ENCODE measurements around the gene RHBDL1. TPM values are rescaled to one million over a fixed set of nuclear protein-coding genes. Genes with fewer than 3 reads are reported as not detected.
A peak's percentile ranks its signal among the peaks of the same experiment; 100 is the strongest.

RHBDL1 gene
- total and polyA plus RNA-seq, 2 donors (not counting 3 experiments of a cell fraction or from before 2014, with no cell fraction given): 1.1 to 1.8 TPM

GRCh38 chr16:674214-674881, 1.1 kb upstream of the RHBDL1 start:
- Histone ChIP-seq H3K4me2 (ENCODE audit: insufficient read depth, low read length) (no peak overlapping the region), H3K4me1 (ENCODE audit: control insufficient read depth, extremely low read depth, insufficient read depth, low read length) (no peaks in the 10 kb centered on the region), H4K20me1 (replicated peaks; ENCODE audit: control insufficient read depth, extremely low read depth, insufficient read depth, low read length) (no peaks in the 10 kb centered on the region), H3K9me1 (replicated peaks; ENCODE audit: control insufficient read depth, extremely low read depth, insufficient read depth, low read length) (no peaks in the 10 kb centered on the region), H3K27ac (ENCODE audit: insufficient read depth, low read depth, low read length) (no peak overlapping the region), H3K9ac (replicated peaks; ENCODE audit: extremely low read depth, insufficient read depth, low read length) (no peak overlapping the region), H3K79me2 (ENCODE audit: control insufficient read depth, insufficient read depth, low read length) (peaks cover 4% of the 10 kb centered on the region), H2AFZ (ENCODE audit: low read depth, low read length) (no peak overlapping the region), H3K27me3 (ENCODE audit: control insufficient read depth in 2 of 2, insufficient read depth in 2 of 2, low read length in 2 of 2) (no peaks in the 10 kb centered on the region), H3K4me3 (replicated peaks in 1 of 3; ENCODE audit: insufficient read depth in 1 of 3, low read depth in 1 of 3, low read length in 3 of 3) (no peak overlapping the region), H3K9me3 (replicated peaks; ENCODE audit: control insufficient read depth, insufficient read depth, low read length) (no peaks in the 10 kb centered on the region), H3K36me3 (ENCODE audit: control insufficient read depth in 2 of 2, extremely low read depth in 1 of 2, insufficient read depth in 2 of 2, low read length in 2 of 2) (peaks cover 5 to 35% of the 10 kb centered on the region in 2 experiments)
- dilution Hi-C loops (cut with MboI; ENCODE audit: extremely low pct_ligation_motif_present, low sequenced_read_pairs): no loop called here
- intact Hi-C loops (cut with micrococcal nuclease): no loop called here
- FAIRE-seq (no peak), DNase-seq (ENCODE audit: low read depth, low spot score) (no peak)
- no TSS peak for BruUV-seq (replicated peaks)
- ChIA-PET POLR2A (no interaction called here), CTCF (interaction anchor here (1.5 kb wide), 1 partner anchor 11 kb away, joined by 4 read pairs; no protein-coding TSS in a partner anchor)
- TF ChIP-seq POLR2AphosphoS5 (IDR thresholded peaks at IDR 0.05; ENCODE audit: insufficient read depth, low read depth, low read length) (no peak), JUN (IDR thresholded peaks at IDR 0.05; ENCODE audit: borderline replicate concordance, insufficient read depth, insufficient read length, low read depth) (no peak)

DNA sequence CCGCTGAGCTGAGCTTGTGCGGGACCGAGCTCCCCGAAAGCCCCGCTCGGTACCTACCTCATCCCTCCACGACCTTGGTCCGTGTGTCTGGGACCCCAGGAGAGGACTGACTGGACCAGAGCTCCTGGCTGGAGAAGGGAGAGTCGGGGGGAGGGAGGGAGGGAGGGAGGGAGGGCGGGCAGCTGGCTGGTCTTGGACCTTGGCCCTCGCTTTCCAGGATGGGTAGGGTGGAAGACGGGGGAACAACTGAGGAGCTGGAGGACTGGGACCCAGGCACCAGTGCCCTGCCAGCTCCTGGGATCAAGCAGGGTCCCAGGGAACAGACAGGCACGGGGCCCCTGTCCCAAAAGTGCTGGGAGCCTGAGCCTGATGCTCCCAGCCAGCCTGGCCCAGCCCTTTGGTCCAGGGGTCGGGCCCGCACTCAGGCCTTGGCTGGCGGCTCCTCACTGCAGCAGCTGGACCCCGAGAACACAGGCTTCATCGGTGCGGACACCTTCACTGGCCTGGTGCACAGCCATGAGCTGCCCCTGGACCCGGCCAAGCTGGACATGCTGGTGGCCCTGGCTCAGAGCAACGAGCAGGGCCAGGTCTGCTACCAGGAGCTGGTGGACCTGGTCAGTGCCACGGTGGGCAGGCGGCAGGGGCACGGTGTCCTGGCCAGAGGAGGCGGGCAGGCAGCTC, 553 bp downstream of the RHBDL1 start:
- ChIA-PET POLR2A (no interaction called here), CTCF (interaction anchor here (0.9 to 1.5 kb wide), 5 partner anchors 8 to 97 kb away, joined by 3 to 6 read pairs (median 3); partner anchors contain the start of genes METTL26 and RHOT2)
- H3K4me3 ChIP-seq (replicated peaks in 1 of 3; ENCODE audit: insufficient read depth in 1 of 3, low read depth in 1 of 3, low read length in 3 of 3): peak overlapping the region in 1 of 3 experiments; percentile 28
- no peak for DNase-seq (ENCODE audit: low read depth, low spot score)
- FAIRE-seq: no peak
- peak overlapping the region; percentile 43 for H3K4me2 ChIP-seq (ENCODE audit: insufficient read depth, low read length)
- no TSS peak for BruUV-seq (replicated peaks)
- H3K79me2 ChIP-seq (ENCODE audit: control insufficient read depth, insufficient read depth, low read length): peaks cover 6% of the 10 kb centered on the region
- H3K9me1 ChIP-seq (replicated peaks; ENCODE audit: control insufficient read depth, extremely low read depth, insufficient read depth, low read length): no peaks in the 10 kb centered on the region
- TF ChIP-seq, protein P1, sequence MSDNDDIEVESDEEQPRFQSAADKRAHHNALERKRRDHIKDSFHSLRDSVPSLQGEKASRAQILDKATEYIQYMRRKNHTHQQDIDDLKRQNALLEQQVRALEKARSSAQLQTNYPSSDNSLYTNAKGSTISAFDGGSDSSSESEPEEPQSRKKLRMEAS (IDR thresholded peaks at IDR 0.05; ENCODE audit: insufficient read depth, insufficient read length): no peak
- no peak for TF ChIP-seq FOS (IDR thresholded peaks at IDR 0.05; ENCODE audit: borderline replicate concordance, insufficient read depth, low read length)
- no peak for TF ChIP-seq EZH2 (IDR thresholded peaks at IDR 0.05; ENCODE audit: borderline replicate concordance, low read depth, low read length, severe bottlenecking)
- no peak for TF ChIP-seq POLR2A (IDR thresholded peaks at IDR 0.05; ENCODE audit: low read depth, low read length)
- TF ChIP-seq JUN (IDR thresholded peaks at IDR 0.05; ENCODE audit: borderline replicate concordance, insufficient read depth, insufficient read length, low read depth): no peak
- TF ChIP-seq GATA2 (IDR thresholded peaks at IDR 0.05; ENCODE audit: insufficient read depth, insufficient read length, low read depth, low read length): no peak
- TF ChIP-seq POLR2AphosphoS5 (IDR thresholded peaks at IDR 0.05; ENCODE audit: insufficient read depth, low read depth, low read length): no peak
- TF ChIP-seq CTCF (IDR thresholded peaks at IDR 0.05; ENCODE audit: extremely low read depth in 1 of 2, insufficient read depth in 1 of 2, low read depth in 1 of 2, low read length in 2 of 2): no peak
- TF ChIP-seq MYC (IDR thresholded peaks at IDR 0.05; ENCODE audit: low read depth, low read length): no peak
- peaks cover 3% of the 10 kb centered on the region for H3K4me1 ChIP-seq (ENCODE audit: control insufficient read depth, extremely low read depth, insufficient read depth, low read length)
- no peaks in the 10 kb centered on the region for H4K20me1 ChIP-seq (replicated peaks; ENCODE audit: control insufficient read depth, extremely low read depth, insufficient read depth, low read length)
- dilution Hi-C loops (cut with MboI; ENCODE audit: extremely low pct_ligation_motif_present, low sequenced_read_pairs) (no loop called here), intact Hi-C loops (cut with micrococcal nuclease) (no loop called here)
- no peak overlapping the region for H3K9ac ChIP-seq (replicated peaks; ENCODE audit: extremely low read depth, insufficient read depth, low read length)
- peaks cover 4 to 23% of the 10 kb centered on the region in 2 experiments for H3K36me3 ChIP-seq (ENCODE audit: control insufficient read depth in 2 of 2, extremely low read depth in 1 of 2, insufficient read depth in 2 of 2, low read length in 2 of 2)
- no peak overlapping the region for H3K27ac ChIP-seq (ENCODE audit: insufficient read depth, low read depth, low read length)
- H2AFZ ChIP-seq (ENCODE audit: low read depth, low read length): peak overlapping the region; percentile 30
- no peaks in the 10 kb centered on the region for H3K9me3 ChIP-seq (replicated peaks; ENCODE audit: control insufficient read depth, insufficient read depth, low read length)
- H3K27me3 ChIP-seq (ENCODE audit: control insufficient read depth in 2 of 2, insufficient read depth in 2 of 2, low read length in 2 of 2): no peaks in the 10 kb centered on the region

Measured in endothelial cell of umbilical vein (primary cell).